NOMO-1 (cell line): Measurements from ENCODE around the gene ABHD12B.
A peak's percentile ranks its signal among the peaks of the same experiment; 100 is the strongest.

Experiments
- DNase-seq, 2 experiments: peaks; one replicate each; lab custom pipeline; 2025; ENCODE audit not compliant: unreplicated experiment in 2 of 2; lab: John Stamatoyannopoulos, UW

The ABHD12B gene

GRCh38 chr14:50837850-50838470 is 33.9 kb upstream of the ABHD12B start:
- DNase-seq: no peak

GRCh38 chr14:50839048-50839447 is 32.8 kb upstream of the ABHD12B start:
- DNase-seq: no peak

- DNase-seq: no peak
Observed at GRCh38 chr14:50839691-50840090, 32.2 kb upstream of the ABHD12B start.

- no peak for DNase-seq
Observed at GRCh38 chr14:50844391-50844790, 27.5 kb upstream of the ABHD12B start.

- no peak for DNase-seq
Observed at GRCh38 chr14:50845166-50845565, 26.7 kb upstream of the ABHD12B start.

GRCh38 chr14:50846226-50846880 is 25.5 kb upstream of the ABHD12B start:
- DNase-seq: no peak

GRCh38 chr14:50853891-50854290 is 18.0 kb upstream of the ABHD12B start:
- no peak for DNase-seq

GRCh38 chr14:50854521-50854920 is 17.3 kb upstream of the ABHD12B start:
- no peak for DNase-seq

- no peak for DNase-seq
Observed at GRCh38 chr14:50855558-50855957, 16.3 kb upstream of the ABHD12B start.

GRCh38 chr14:50856660-50857059 is 15.2 kb upstream of the ABHD12B start:
- DNase-seq: no peak

GRCh38 chr14:50859296-50859624 is 12.6 kb upstream of the ABHD12B start:
- no peak for DNase-seq

GRCh38 chr14:50860478-50861086 is 11.3 kb upstream of the ABHD12B start:
- DNase-seq: peak; percentile 18 to 67

- no peak for DNase-seq
Observed at GRCh38 chr14:50862036-50862570, 9.8 kb upstream of the ABHD12B start.

GRCh38 chr14:50864237-50864636 is 7.6 kb upstream of the ABHD12B start:
- no peak for DNase-seq

GRCh38 chr14:50864946-50865345 is 6.9 kb upstream of the ABHD12B start:
- no peak for DNase-seq

GRCh38 chr14:50865391-50866076 is 6.3 kb upstream of the ABHD12B start:
- peak in 1 of 2 experiments; percentile 9 for DNase-seq

- DNase-seq: no peak
Observed at GRCh38 chr14:50871228-50871627, 625 bp upstream of the ABHD12B start.

- peak; percentile 20 to 75 for DNase-seq
Observed at GRCh38 chr14:50874757-50875156, 2.9 kb downstream of the ABHD12B start.

GRCh38 chr14:50875359-50876070 is 3.7 kb downstream of the ABHD12B start:
- DNase-seq: no peak

- no peak for DNase-seq
Observed at GRCh38 chr14:50882932-50883826, 11.3 kb downstream of the ABHD12B start.
